Astrocyte (in vitro differentiated cells and primary cell): ENCODE results near the gene TRPM4. TPM values are rescaled to one million over a fixed set of nuclear protein-coding genes. Genes with fewer than 3 reads are reported as not detected.

Source experiments
- DNase-seq: peaks from one replicate; pipeline ENCODE4 v3.0.0-alpha.2; 2010; ENCODE audit warnings: low read depth
- FAIRE-seq: peaks from 2 replicates; lab custom pipeline; 2011; peaks lifted over from hg19 to GRCh38; lab: Jason Lieb, UNC
- H2AFZ ChIP-seq: 2 replicates; pipeline ENCODE4 v1.6.0; 2012; ENCODE audit warnings: low read depth, low read length, inconsistent platforms
- H3K27ac ChIP-seq: 2 replicates; pipeline ENCODE4 v1.5.1; 2011; ENCODE audit warnings: low read depth, low read length, inconsistent platforms
- H3K27me3 ChIP-seq: 2 replicates; pipeline ENCODE4 v1.6.0; 2011; ENCODE audit warnings: low read length, inconsistent platforms; ENCODE audit not compliant: insufficient read depth
- H3K36me3 ChIP-seq: 2 replicates; pipeline ENCODE4 v1.5.1; 2011; ENCODE audit warnings: low read length, inconsistent platforms; ENCODE audit not compliant: insufficient read depth
- H3K4me1 ChIP-seq: 2 replicates; pipeline ENCODE4 v1.5.1; 2011; ENCODE audit warnings: low read length, inconsistent platforms; ENCODE audit not compliant: insufficient read depth
- H3K4me2 ChIP-seq: 2 replicates; pipeline ENCODE4 v1.6.0; 2012; ENCODE audit warnings: low read length, inconsistent platforms
- H3K4me3 ChIP-seq: 2 replicates; pipeline ENCODE4 v1.5.1; 2011; ENCODE audit warnings: low read depth, mild to moderate bottlenecking, low read length, inconsistent platforms; ENCODE audit not compliant: insufficient read depth
- H3K79me2 ChIP-seq: 2 replicates; pipeline ENCODE4 v1.6.0; 2012; ENCODE audit warnings: mild to moderate bottlenecking, low read length, inconsistent platforms; ENCODE audit not compliant: insufficient read depth
- H3K9ac ChIP-seq: 2 replicates; pipeline ENCODE4 v1.6.0; 2012; ENCODE audit warnings: mild to moderate bottlenecking, low read length, inconsistent platforms
- H3K9me3 ChIP-seq: 2 replicates; pipeline ENCODE4 v1.5.1; 2012; ENCODE audit warnings: low read depth, mild to moderate bottlenecking, low read length, inconsistent platforms; ENCODE audit not compliant: insufficient read depth
- H4K20me1 ChIP-seq: 2 replicates; pipeline ENCODE4 v1.6.0; 2012; ENCODE audit warnings: low read length, inconsistent platforms; ENCODE audit not compliant: insufficient read depth
- H3K27ac Mint-ChIP-seq: one replicate; pipeline ENCODE4 v1.8.0; 2021; ENCODE audit warnings: mild to moderate bottlenecking, mixed read lengths; ENCODE audit not compliant: unreplicated experiment
- H3K27me3 Mint-ChIP-seq: one replicate; pipeline ENCODE4 v1.8.0; 2021; ENCODE audit warnings: low read depth, mixed read lengths; ENCODE audit not compliant: unreplicated experiment
- H3K36me3 Mint-ChIP-seq: one replicate; pipeline ENCODE4 v1.8.0; 2021; ENCODE audit warnings: low read depth, mixed read lengths; ENCODE audit not compliant: unreplicated experiment
- H3K4me1 Mint-ChIP-seq: one replicate; pipeline ENCODE4 v1.8.0; 2021; ENCODE audit warnings: low read depth, mixed read lengths; ENCODE audit not compliant: unreplicated experiment
- H3K4me3 Mint-ChIP-seq: one replicate; pipeline ENCODE4 v1.8.0; 2021; ENCODE audit warnings: mild to moderate bottlenecking, moderate library complexity, mixed read lengths; ENCODE audit not compliant: unreplicated experiment
- H3K9me3 Mint-ChIP-seq: one replicate; pipeline ENCODE4 v1.8.0; 2021; ENCODE audit warnings: mild to moderate bottlenecking, mixed read lengths; ENCODE audit not compliant: unreplicated experiment
- EZH2 ChIP-seq: IDR thresholded peaks from 2 replicates; pipeline ENCODE4 v1.6.1; 2012; ENCODE audit warnings: mild to moderate bottlenecking, low read length, inconsistent platforms; ENCODE audit not compliant: insufficient read depth
- total RNA-seq: library from RNA; stranded (reverse); gene quantifications from 2 replicates; pipeline ENCODE4 v1.2.1, GENCODE V29; 2021
- TF ChIP-seq, protein P1 (sequence below): IDR thresholded peaks from 2 replicates; pipeline ENCODE4 v1.5.1; 2011; ENCODE audit warnings: low read depth, mild to moderate bottlenecking, inconsistent platforms, low read length, moderate library complexity; ENCODE audit not compliant: insufficient read depth

The TRPM4 gene
- total RNA-seq, 1 donor from 2014 or later = 26.3 TPM

- Mint-ChIP-seq H3K27me3 (peaks cover 1% of the 10 kb centered on the region), H3K36me3 (peaks cover 34% of the 10 kb centered on the region), H3K4me1 (no peaks in the 10 kb centered on the region), H3K4me3 (no peak overlapping the region), H3K27ac (no peak overlapping the region), H3K9me3 (peaks cover 2% of the 10 kb centered on the region)
- DNase-seq (no peak), FAIRE-seq (no peak)
- H2AFZ ChIP-seq = no peak overlapping the region
- no peak overlapping the region for H3K9ac ChIP-seq
- TF ChIP-seq, protein P1, sequence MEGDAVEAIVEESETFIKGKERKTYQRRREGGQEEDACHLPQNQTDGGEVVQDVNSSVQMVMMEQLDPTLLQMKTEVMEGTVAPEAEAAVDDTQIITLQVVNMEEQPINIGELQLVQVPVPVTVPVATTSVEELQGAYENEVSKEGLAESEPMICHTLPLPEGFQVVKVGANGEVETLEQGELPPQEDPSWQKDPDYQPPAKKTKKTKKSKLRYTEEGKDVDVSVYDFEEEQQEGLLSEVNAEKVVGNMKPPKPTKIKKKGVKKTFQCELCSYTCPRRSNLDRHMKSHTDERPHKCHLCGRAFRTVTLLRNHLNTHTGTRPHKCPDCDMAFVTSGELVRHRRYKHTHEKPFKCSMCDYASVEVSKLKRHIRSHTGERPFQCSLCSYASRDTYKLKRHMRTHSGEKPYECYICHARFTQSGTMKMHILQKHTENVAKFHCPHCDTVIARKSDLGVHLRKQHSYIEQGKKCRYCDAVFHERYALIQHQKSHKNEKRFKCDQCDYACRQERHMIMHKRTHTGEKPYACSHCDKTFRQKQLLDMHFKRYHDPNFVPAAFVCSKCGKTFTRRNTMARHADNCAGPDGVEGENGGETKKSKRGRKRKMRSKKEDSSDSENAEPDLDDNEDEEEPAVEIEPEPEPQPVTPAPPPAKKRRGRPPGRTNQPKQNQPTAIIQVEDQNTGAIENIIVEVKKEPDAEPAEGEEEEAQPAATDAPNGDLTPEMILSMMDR = no peak
- no peak for TF ChIP-seq EZH2
- H3K27ac ChIP-seq = no peak overlapping the region
- H3K27me3 ChIP-seq = no peaks in the 10 kb centered on the region
- no peaks in the 10 kb centered on the region for H3K36me3 ChIP-seq
- no peaks in the 10 kb centered on the region for H3K4me1 ChIP-seq
- H3K4me2 ChIP-seq = no peak overlapping the region
- no peak overlapping the region for H3K4me3 ChIP-seq
- H4K20me1 ChIP-seq = no peaks in the 10 kb centered on the region
- no peaks in the 10 kb centered on the region for H3K79me2 ChIP-seq
- H3K9me3 ChIP-seq = no peaks in the 10 kb centered on the region
Observed at GRCh38 chr19:49212016-49212701, 54.6 kb downstream of the TRPM4 start.

GRCh38 chr19:49213791-49214190 lies 56.2 kb downstream of the TRPM4 start:
- H3K27me3 ChIP-seq = no peaks in the 10 kb centered on the region
- no peak overlapping the region for H2AFZ ChIP-seq
- no peaks in the 10 kb centered on the region for H3K4me1 ChIP-seq
- H3K79me2 ChIP-seq = no peaks in the 10 kb centered on the region
- H4K20me1 ChIP-seq = no peaks in the 10 kb centered on the region
- peaks cover 31% of the 10 kb centered on the region for H3K36me3 Mint-ChIP-seq
- H3K4me3 Mint-ChIP-seq = no peak overlapping the region
- H3K4me2 ChIP-seq = no peak overlapping the region
- no peak for DNase-seq
- no peak overlapping the region for H3K27ac Mint-ChIP-seq
- no peaks in the 10 kb centered on the region for H3K36me3 ChIP-seq
- H3K27ac ChIP-seq = no peak overlapping the region
- H3K4me3 ChIP-seq = no peak overlapping the region
- no peaks in the 10 kb centered on the region for H3K4me1 Mint-ChIP-seq
- no peaks in the 10 kb centered on the region for H3K9me3 ChIP-seq
- FAIRE-seq = no peak
- TF ChIP-seq, protein P1 = no peak
- no peak for TF ChIP-seq EZH2
- H3K27me3 Mint-ChIP-seq = peaks cover 1% of the 10 kb centered on the region
- H3K9me3 Mint-ChIP-seq = peaks cover 3% of the 10 kb centered on the region
- no peak overlapping the region for H3K9ac ChIP-seq

DNA sequence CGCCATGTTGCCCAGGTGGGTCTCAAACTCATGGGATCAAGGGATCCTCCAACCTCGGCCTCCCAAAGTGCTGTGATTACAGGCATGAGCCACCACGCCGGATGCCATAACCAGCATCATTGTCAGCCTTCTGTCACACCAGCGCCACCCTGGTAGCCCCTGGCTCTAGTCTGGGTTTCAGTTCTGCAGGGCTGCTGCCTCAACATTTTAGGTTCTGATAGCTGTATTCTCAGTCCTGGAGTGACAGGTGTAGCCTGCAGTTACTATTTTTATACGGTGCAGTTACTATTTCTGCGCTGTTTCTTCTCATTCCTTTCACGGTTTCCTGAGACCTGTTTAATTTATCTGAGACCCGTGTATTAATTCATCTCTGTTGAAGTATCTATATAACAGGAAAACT lies 57.1 kb downstream of the TRPM4 start:
- no peak overlapping the region for H3K4me3 ChIP-seq
- H3K4me1 Mint-ChIP-seq = no peaks in the 10 kb centered on the region
- no peak overlapping the region for H3K9ac ChIP-seq
- H3K27me3 Mint-ChIP-seq = peaks cover 3% of the 10 kb centered on the region
- H3K4me1 ChIP-seq = no peaks in the 10 kb centered on the region
- no peaks in the 10 kb centered on the region for H3K36me3 ChIP-seq
- H3K4me3 Mint-ChIP-seq = no peak overlapping the region
- FAIRE-seq = no peak
- H3K9me3 ChIP-seq = no peaks in the 10 kb centered on the region
- H3K9me3 Mint-ChIP-seq = peaks cover 3% of the 10 kb centered on the region
- H3K79me2 ChIP-seq = no peaks in the 10 kb centered on the region
- H3K27ac Mint-ChIP-seq = no peak overlapping the region
- DNase-seq = no peak
- H3K36me3 Mint-ChIP-seq = peaks cover 25% of the 10 kb centered on the region
- H3K27me3 ChIP-seq = no peaks in the 10 kb centered on the region
- TF ChIP-seq, protein P1 = no peak
- TF ChIP-seq EZH2 = no peak
- H2AFZ ChIP-seq = no peak overlapping the region
- no peaks in the 10 kb centered on the region for H4K20me1 ChIP-seq
- no peak overlapping the region for H3K4me2 ChIP-seq
- H3K27ac ChIP-seq = no peak overlapping the region
